ENCODE results near the gene CACNA2D2.

- TF ChIP-seq CTCF (IDR thresholded peaks at IDR 0.05) (no peak), POLR2A (IDR thresholded peaks at IDR 0.05) (no peak), POLR2AphosphoS5 (IDR thresholded peaks at IDR 0.05) (no peak)
Measured at GRCh38 chr3:50493086-50493485, 10.3 kb downstream of the CACNA2D2 start.

All from prostate gland (tissue), 2 donors.